ENCODE measurements around the gene ANKRD28. TPM values are rescaled to one million over a fixed set of nuclear protein-coding genes. Genes with fewer than 3 reads are reported as not detected.

Gene ANKRD28
- total RNA-seq, 4 donors from 2014 or later, result 25.7 to 44.7 (median 40.9) TPM

DNA sequence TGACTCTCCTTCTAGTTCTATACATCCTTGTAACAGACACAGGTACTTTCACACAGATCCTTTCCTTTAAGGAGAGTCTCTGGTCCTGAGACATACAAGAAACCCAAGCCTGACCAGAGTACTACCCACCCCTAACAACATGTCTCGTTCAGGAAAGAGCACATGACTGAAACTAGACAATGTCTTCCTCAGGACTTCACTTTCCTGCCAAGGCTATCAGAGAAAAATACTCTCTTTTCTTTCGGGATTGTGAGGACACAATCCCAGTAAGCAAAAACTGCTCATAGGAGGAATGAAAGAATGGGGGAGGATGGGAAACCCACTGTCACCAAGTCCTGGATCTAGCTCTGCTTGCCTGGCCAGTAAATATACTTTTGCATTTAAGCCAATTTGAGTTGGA, 11.5 kb upstream of the ANKRD28 start:
- no peak for DNase-seq (ENCODE audit: low spot score in 2 of 2)
- WGBS, 2 donors, result 50 to 71% methylated on average over 2 of the region's 2 CpGs
- intact Hi-C loops (cut with DNase I; ENCODE audit: low total_unique reads), result loop anchor here (5.0 kb wide), 1 partner anchor 177 kb away; no protein-coding TSS in a partner anchor

DNA sequence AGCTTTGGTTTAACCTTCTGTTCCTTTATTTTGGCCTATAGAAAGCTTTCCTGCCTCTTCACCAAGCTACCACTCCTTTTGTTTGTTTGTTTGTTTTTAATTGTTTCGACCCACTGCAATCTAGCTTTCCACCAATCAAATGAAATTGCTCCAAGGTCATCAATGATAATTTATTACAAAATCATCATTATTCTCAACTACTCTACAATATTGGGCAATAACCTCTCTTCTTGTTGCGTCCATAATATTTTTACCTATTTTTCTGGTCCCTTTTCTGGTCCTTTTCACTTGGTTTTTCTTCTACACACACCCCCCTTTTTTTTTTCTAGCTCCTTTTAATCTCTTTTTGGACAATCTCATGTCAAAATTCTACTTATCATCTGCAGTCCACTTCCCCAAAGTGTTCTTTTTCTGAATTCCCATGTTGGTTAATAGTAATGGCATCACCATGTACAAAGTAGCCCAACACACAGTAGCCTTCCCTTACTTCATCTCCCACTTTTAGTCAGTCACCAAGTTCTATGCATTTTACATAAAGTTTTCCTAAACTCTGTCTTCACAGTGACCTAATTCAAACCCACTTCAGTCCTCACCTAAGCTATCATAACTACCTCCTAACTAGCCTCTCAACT, 11.0 kb upstream of the ANKRD28 start:
- TF ChIP-seq POLR2A (IDR thresholded peaks at IDR 0.05), result no peak
- intact Hi-C loops (cut with DNase I; ENCODE audit: low total_unique reads), result loop anchor here (5.0 kb wide), 1 partner anchor 176 kb away; no protein-coding TSS in a partner anchor
- no peak overlapping the region for H3K4me3 ChIP-seq (ENCODE audit: low read depth, poor library complexity, severe bottlenecking)
- DNase-seq (ENCODE audit: low spot score in 2 of 2), result no peak
- 96 to 98% methylated on average over 2 of the region's 2 CpGs for WGBS, 2 donors

More for the DNA sequence above, 11.5 kb upstream of the ANKRD28 start:
- no peak overlapping the region for H3K4me3 ChIP-seq (ENCODE audit: low read depth, poor library complexity, severe bottlenecking)
- TF ChIP-seq, protein P1, sequence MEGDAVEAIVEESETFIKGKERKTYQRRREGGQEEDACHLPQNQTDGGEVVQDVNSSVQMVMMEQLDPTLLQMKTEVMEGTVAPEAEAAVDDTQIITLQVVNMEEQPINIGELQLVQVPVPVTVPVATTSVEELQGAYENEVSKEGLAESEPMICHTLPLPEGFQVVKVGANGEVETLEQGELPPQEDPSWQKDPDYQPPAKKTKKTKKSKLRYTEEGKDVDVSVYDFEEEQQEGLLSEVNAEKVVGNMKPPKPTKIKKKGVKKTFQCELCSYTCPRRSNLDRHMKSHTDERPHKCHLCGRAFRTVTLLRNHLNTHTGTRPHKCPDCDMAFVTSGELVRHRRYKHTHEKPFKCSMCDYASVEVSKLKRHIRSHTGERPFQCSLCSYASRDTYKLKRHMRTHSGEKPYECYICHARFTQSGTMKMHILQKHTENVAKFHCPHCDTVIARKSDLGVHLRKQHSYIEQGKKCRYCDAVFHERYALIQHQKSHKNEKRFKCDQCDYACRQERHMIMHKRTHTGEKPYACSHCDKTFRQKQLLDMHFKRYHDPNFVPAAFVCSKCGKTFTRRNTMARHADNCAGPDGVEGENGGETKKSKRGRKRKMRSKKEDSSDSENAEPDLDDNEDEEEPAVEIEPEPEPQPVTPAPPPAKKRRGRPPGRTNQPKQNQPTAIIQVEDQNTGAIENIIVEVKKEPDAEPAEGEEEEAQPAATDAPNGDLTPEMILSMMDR (IDR thresholded peaks at IDR 0.05), result no peak
- no peak for TF ChIP-seq POLR2A (IDR thresholded peaks at IDR 0.05)

DNA sequence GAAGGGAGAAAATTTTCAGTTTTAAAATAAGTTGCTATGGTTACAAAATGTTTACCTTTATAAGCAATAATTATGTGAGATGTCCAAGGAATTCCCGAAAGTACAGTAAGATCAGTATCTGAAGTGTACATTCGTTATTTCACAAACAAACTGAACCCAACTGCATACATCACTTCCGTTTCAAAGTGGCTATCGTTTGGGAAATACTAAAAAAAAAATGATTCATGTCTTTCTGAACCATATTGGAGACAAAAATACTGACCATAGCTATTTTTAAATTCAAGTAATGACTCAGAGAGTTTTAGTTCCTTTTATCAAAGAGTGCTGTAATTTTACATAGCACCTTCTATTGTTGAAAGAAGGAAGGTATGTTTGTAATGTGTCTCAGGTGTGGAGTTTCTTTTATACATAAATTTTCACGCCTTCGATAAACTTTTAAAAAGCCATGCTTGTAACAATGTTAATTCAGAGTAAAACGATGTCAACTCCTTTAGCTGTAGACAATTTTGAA, 8.0 kb upstream of the ANKRD28 start:
- intact Hi-C loops (cut with DNase I; ENCODE audit: low total_unique reads), result loop anchor here (5.0 kb wide), 1 partner anchor 174 kb away; no protein-coding TSS in a partner anchor
- no peak for DNase-seq (ENCODE audit: low spot score in 2 of 2)
- WGBS, 2 donors, result 52 to 53% methylated on average over 7 of the region's 7 CpGs
- TF ChIP-seq, protein P1 (IDR thresholded peaks at IDR 0.05), result no peak
- no peak for TF ChIP-seq POLR2A (IDR thresholded peaks at IDR 0.05)
- no peak overlapping the region for H3K4me3 ChIP-seq (ENCODE audit: low read depth, poor library complexity, severe bottlenecking)

DNA sequence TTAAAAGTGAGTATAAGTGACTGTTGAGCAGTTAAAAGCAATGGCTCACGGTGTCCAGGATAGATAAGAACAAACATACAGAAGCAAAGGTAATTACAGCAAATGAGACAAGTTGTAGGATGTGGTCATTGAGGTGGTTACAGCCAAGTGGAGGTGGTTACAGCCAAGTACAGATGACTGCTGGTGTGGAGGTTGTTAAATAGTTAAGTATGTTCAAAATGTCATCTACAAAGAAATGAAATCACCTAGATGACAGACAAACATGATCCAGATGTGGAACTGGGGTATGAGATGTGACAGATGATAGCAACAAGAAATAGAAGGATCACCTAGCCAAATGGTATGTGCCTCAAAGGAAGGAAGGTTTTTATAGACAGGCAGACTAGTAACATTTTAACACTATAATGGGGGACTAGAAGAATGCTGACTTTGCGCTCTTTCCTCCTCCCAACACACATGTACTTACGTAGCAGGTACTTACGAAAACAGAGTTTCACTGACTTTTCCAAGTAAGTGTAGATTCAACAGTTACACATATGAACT, 6.8 kb upstream of the ANKRD28 start:
- intact Hi-C loops (cut with DNase I; ENCODE audit: low total_unique reads), result loop anchor here (5.0 kb wide), 1 partner anchor 172 kb away; no protein-coding TSS in a partner anchor
- no peak for TF ChIP-seq POLR2A (IDR thresholded peaks at IDR 0.05)
- TF ChIP-seq, protein P1 (IDR thresholded peaks at IDR 0.05), result no peak
- H3K4me3 ChIP-seq (ENCODE audit: low read depth, poor library complexity, severe bottlenecking), result no peak overlapping the region
- 86 to 92% methylated on average over 4 of the region's 4 CpGs for WGBS, 2 donors
- no peak for DNase-seq (ENCODE audit: low spot score in 2 of 2)

DNA sequence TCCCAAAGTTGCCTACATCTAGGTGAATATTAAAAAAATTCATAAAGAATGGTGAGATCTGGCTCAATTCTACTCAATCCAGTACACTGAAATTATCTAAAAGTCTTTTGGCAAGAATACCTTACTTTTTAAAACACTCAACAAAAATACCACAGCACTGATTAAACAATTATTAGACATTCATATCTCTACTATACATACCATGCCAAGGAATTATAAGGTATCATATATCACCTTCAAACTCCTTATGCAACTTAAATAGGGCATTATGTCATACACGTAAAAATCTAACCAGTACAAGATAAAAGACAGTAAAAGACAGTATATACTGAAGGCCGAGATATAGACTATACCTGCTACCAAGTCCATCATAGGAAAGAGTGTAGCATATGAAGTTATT, 6.1 kb upstream of the ANKRD28 start:
- 69 to 70% methylated on average over 2 of the region's 2 CpGs for whole genome bisulfite sequencing, 2 donors
- H3K4me3 ChIP-seq (ENCODE audit: low read depth, poor library complexity, severe bottlenecking), result no peak overlapping the region
- intact Hi-C loops (cut with DNase I; ENCODE audit: low total_unique reads), result no loop called here

DNA sequence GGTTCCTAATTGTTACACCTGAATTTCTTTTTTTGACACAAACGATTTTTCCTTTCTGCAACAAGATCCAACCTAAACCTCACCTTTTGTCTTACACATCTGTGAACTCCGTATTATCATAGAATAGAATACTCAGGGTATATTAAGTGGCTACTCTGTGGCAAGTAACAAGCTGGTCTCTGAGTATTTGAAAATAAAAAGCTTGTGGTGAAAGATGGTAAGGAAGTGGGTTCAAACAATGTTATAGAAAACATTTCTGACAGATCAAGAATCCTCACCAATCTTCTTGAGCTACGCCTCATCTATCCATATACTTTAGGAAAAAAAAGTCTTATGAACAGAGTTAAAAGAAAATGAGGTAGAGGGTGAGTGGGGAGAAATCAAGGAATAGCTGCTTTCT, 3.5 kb upstream of the ANKRD28 start:
- WGBS, 2 donors, result 83 to 85% methylated on average over 3 of the region's 3 CpGs
- intact Hi-C loops (cut with DNase I; ENCODE audit: low total_unique reads), result no loop called here
- H3K4me3 ChIP-seq (ENCODE audit: low read depth, poor library complexity, severe bottlenecking), result no peak overlapping the region
- TF ChIP-seq POLR2A (IDR thresholded peaks at IDR 0.05), result no peak
- TF ChIP-seq, protein P1 (IDR thresholded peaks at IDR 0.05), result no peak
- no peak for DNase-seq (ENCODE audit: low spot score in 2 of 2)

More for the DNA sequence above, 6.1 kb upstream of the ANKRD28 start:
- no peak for DNase-seq (ENCODE audit: low spot score in 2 of 2)
- TF ChIP-seq POLR2A (IDR thresholded peaks at IDR 0.05), result no peak
- TF ChIP-seq, protein P1 (IDR thresholded peaks at IDR 0.05), result no peak
